Effector CD8-positive, alpha-beta T cell (primary cell): ENCODE measurements around the gene SBF2.

Experiments
- DNase-seq: peaks from one replicate; lab custom pipeline; 2025; lab: John Stamatoyannopoulos, UW

SBF2 gene

DNA sequence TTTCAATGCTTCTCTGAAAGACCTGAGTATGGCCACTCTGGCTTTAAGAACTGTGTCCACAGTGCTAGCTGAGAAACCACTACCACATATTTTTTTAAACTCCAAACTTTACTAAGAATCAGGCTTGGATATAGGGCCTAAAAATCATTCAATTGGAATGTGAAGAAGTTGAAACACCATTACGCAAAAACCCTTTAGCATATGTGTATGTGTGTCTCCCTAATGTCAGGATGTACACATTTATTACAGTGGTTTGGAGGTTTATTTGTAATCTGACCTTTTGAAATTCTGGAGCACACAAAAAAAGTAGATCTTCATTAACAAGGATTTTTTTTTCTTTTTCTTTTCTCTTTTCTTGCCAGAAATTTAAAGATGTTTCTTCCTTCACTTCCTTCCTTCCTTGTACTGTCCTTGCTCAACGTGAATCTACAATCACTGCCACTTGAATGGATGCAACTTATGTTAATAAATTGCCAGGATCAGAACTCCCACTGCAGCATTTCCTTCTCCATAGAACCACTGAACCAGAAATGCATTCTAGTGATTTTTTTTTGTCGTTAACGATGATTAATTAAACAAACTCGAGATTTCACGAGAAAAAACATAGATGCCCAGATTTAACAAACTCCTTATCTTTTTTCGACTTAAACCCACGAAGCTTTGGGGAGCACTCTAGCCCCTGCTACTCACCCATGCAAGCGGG is 7.8 kb upstream of the SBF2 start:
- DNase-seq = no peak

DNA sequence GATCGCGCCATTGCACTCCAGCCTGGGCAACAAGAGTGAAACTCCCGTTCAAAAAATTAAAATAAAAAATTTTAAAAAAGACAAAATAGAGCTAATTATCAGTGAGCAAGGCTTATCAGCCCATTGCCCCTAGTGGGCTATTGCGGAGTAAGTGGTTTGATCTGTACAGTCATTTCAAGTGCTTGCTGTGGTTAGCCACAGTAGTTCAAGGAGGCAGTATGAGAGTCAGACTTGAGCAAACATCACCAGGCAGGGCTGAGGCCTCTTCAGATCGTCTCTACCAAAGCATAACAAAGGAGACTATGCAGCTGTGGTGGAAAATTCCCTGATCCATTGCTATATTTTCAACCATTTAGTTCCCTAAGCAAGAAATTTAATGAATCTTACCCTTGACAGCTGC is 4.3 kb upstream of the SBF2 start:
- no peak for DNase-seq

DNA sequence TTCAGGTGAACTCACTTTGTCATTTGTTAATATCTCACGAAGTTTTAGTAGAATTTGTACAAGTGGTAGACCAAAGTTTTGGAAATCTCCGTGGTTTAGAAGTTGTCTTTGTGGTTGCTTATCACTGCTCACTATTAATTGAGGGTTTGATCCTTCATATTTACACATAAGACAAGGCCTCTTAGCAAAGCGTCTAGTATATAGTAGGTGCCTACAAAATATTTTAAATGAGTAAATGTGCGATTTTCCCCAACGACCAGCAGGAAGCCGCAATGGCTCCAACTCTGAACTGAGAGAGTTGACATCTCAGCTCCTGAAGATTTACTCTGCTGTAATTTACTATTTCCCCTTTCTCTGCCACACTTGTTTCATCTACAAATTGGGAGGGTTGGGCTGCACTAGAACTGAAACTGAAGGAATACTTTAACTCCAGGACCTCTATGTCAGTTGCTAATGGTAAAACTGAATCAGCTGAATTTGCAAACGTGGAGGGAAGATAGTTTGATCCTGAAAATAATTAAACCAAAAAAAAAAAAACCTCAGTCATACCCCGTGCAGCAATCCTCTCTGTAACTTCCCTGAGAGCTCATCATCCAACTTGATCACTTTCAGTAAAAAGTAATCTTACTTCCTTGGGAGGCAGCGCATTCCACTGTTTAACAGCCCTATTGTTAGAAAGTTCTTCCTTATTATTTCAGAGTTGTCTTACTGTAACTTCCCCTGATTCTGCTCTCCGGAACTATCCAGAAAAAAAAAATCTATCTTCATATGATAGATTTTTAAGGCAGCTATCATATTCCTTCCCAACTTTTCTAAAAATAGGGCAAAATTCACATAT is 1.3 kb upstream of the SBF2 start:
- DNase-seq = no peak

DNA sequence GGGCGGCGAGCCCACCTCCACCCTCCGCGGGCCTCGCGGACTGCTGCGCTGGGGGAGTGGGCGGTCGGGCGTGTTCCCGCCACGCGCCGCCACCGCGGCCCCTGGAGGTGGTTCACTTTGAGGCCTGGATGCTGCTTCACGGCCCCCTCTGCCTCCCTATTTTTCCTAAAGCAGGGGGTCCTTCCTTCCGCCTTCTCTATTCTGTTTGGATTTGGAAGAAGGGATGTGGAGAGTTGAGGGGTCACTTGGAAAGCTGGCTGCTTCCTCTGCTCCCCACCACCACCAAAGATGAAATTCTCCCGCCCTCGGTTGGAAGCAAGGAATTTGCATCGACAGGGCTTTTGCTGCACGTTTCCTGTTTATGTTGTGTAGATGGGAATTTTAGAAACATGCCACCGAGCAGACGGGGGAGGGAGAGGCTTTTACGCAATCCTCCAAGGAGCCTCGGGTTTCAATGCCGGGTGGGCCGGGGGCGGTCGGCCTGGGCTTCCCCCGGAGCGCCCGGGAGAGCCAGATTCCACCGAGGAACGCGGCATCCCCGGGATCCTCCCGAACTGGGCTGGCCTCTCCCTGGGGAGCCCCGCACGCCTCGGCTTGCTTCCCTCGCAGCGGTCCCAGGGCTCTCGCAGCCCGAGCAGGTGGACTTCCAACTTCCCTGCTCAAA is 403 bp upstream of the SBF2 start:
- no peak for DNase-seq

DNA sequence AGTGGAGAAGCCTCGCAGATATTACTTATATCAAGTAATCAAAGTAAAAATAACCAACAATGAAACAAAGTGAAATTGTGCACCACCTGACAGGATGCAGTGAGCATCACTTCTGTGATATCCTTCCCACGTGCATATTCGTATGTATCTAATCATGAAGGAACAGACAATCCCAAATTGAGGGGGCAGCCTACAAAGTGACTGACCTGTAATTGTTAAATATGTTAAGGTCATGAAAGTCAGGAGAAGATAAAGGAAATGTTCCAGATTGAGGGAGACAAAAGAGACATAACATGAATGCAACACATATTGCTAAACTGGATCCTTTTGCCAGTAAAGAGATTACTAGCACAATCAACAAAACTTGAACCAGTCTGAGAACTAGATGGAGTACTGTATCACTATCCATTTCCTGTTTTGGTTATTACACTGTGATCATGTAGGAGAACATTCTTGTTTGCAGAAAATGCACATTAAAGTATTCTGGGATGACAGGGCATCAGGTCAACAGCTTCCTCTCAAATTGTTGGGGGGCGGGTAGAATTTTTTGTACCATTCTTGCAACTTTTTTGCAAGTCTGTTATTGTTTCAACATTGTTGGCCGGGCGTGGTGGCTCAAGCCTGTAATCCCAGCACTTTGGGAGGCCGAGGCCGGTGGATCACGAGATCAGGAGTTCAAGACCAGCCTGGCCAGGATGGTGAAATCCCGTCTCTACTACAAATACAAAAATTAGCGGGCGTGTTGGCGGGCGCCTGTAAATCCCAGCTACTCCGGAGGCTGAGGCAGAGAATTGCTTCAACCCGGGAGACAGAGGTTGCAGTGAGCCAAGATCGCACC is 2.0 kb downstream of the SBF2 start:
- no peak for DNase-seq

DNA sequence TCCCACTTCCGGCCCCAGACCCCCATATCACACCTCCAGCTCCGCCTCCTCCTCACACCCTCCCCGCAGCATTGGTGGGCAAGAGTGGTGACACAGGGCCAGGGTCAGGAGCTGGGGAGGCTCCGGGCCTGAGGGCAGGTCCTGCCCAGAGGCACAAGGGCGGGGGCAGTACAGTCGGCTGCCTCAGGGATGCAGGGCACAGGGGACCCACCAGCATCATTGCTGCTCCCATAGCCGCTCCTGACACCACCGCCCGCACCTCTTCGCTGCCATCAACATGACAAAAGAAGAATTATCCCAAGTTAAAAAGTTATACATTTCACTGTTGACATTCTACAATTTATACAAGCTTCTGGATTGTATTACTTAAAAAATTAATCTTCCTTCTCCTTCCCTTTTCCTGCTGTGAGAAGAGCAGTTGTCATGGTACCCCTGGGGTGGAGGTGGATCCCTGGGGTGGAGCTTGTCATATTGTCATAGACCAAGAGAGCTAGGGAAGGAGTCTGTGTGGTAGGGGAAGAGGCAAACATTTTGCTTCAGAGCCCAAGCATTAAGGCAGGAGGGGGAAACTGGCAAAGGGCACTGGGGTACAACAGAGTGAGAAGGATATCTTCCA is 4.1 kb downstream of the SBF2 start:
- DNase-seq = no peak

DNA sequence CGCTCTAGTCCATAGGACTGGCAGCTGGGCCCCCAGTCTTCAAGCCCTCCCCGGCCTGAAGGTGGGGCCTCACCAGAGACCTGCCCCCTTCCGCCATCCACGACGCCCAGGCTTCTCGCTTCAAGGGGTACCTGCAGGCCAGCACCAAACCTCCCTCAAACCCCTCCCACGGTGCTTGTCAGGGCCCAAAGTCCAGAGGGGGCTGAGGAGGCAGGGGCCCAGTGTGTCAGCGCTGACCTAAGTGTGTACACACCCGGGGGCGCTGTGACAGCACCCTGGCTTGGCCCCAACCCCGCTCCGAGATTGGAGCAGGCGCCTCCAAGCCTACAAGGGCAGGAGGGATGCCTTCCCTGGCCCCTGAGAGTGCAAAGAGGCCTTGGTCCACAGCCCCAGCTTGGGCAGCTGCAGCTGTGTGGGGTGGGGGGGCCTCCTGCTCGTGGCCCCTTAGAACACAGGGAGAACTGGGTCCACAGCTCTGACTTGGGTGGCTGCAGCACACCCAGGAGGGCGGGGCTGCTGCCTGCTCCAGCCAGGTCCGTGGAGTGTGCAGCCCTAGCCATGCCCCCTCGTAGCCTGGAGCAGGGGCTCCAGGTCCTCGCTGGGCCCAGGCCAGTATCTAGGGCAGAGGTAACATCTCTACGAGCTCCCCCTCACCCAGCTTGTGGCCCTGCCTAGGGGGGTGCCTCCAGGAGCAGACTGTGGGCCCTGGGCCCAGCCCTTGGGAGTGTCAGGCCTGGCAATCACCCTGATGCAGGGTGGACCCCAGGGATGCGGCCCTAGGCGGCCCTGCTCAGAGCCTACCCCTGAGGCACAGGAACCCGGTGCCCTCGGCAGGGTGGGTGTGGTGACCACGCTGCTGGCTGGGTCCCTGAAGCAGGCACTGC is 4.9 kb downstream of the SBF2 start:
- no peak for DNase-seq

DNA sequence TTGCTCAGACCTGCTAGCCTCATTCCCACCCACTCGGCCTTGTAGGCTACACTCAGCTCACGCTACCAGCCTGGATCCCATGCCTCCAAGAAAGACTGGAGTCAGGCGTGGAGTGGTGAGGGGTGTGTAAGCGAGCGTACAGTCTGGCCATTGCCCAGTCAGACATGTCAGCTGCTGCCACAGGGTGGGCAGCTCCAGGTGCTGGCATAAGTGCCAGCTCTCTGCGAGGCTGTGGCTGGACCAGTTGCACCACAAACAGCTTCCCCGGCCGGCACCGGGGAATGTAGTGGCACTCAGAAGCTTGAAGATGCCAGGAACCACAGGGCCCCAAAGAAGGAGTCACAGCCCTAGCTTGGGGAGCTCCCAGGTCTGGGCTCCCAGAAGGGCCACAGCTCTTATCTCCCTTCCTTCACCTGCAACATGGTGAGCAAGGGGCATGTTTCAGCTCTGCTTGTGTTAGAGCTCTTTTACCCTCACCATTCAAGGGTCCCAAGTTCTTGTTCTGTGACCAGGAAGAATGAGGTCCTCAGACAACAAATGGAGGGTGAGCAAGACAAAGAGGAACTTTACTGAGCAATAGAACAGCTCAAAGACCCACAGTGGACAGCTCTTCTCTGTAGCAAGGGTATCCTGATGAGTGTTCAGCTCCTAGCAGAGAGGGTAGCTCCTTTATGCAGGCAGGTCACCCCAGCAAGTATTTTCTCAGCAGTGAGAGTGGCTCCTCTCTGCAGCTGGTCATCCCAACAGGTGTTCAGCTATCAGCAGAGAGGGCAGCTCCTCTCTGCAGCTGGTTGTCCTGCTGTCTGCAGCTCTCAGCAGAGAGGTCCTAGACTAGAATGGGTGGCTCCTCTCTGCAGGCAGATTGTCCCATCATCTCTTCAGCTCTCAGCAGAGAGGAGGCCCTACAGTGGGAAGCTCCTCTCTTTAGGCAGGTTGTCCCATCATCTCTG is 6.0 kb downstream of the SBF2 start:
- DNase-seq = no peak

DNA sequence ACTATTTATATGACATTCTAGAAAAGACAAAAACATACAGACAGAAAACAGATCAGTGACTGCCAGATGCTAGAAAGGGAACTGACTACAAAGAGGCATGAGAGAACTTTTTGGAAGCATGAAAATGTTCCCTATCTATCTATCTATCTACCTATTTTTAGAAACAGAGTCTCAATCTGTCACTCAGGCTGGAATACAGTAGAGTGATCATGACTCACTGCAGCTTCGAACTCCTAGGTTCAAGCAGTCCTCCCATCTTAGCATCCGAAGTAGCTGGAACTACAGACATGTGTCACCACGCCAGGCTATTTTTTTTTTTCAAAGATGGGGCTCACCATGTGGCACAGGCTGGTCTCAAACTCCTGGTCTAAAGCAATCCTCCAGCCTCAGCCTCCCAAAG is 6.9 kb downstream of the SBF2 start:
- DNase-seq = no peak

DNA sequence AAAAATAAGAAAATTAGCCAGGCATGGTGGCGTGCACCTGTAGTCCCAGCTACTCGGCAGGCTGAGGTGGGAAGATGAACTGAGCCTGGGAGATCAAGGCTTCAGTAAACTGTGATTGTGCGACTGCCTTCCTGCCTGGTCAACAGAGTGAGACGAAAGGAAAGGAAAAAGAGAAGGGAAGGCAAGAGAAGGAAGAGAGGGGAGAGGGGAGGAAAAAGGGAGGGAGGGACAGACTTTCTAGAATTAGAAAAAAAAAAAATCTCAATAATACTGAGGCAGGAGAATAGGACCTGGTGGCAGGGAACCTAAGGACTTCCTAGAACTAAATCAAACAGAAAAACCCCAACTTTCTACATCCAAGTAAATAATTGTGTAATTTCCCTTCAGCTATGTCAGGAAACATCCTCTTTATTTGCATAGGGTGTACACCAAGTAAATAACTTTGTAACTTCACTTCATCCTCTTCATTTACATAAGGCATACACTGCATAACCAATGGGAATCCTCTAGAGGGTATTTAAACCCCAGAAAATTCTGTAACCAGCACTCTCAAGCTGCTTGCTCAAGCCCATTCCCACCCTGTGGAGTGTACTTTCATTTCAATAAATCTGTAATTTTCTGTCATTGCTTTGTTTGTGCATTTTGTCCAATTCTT is 8.7 kb downstream of the SBF2 start:
- DNase-seq = no peak

DNA sequence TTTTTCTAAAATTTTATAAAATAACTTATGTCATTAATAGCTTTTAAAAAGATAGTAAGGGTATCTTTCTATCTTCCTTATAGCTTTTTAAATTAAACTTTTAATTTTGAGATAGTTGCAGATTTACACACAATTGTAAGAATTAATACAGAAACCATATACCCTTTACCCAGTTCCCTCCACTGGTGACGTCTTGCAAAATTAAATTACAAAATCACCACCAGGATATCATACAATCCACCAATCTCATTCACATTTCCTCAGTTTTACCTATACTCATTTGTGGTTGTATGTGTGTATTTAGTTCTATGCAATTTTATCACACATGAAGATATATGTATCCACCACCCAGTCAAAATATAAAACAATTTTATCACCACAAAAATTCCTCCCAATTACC is 10.0 kb downstream of the SBF2 start:
- no peak for DNase-seq

DNA sequence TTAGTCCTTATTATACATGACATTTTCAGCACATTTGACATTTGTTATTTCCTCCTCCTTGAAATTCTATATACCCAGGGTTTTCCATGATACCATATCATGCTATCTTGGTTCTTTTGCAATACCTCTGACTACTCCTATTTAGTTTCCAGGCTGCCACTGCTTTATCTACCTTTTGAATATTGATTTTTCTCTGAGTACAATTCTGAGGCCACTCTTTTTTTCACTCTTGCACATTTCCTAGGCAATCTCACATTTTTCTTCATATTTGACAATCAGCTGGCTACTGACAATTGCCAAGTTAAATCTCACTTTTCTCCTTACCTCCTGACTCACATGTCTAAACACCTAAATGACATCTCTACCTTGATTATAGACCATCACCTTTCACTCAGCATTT is 11.9 kb downstream of the SBF2 start:
- DNase-seq = no peak

DNA sequence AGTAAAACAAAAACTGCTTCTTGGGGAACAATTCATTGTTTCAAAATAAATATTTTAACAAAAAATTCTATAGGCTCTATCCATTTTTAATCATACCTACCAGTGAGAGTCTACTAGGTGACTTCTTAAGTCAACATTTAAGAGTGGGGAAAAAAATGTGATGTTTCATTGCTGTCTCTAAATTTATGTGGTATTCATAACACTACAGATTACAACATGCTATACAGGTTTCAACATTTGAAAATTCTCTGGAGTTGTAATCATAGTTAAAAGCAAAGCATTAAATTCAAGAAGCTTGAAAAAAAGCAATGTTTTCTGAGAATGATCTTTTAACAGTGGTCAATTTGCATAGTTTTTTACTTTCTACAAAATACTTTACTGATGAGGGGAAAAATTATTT is 18.3 kb downstream of the SBF2 start:
- DNase-seq = no peak

DNA sequence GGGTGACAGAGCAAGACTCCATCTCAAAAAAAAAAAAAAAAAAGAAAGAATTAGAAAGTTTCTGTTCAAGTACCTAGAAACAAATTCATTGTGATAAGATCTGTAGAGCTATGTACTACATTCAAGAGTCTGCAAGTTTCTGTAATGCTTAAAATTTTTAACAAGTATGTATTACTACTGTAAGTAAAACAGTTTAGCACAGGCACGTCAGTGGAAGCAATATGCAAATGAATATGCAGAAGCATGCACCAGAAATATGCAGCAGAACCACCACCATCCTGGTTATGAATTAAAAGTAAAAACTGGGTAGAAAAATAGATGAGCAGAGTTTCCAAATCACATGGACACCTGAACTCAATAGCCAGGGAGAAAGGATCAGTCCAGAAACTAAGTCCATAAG is 19.3 kb downstream of the SBF2 start:
- DNase-seq = no peak

DNA sequence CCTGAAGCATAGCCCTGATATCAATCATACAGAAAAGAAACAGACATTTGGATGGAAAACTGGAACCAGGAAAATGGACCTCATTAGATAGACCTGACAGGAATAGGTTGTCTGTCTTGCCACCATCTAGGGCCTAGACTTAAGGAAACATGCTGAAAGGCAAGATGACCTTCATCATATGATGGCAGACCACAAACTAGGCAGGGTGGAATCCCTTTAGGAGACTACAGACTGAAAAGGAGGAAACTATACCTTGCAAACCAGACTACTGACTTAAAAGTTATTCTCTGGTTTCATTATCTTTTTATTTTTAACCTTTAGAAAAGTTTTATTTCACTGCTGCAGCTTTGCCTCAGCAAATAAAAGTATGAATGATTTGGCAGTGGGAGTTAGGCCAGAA is 20.3 kb downstream of the SBF2 start:
- no peak for DNase-seq

DNA sequence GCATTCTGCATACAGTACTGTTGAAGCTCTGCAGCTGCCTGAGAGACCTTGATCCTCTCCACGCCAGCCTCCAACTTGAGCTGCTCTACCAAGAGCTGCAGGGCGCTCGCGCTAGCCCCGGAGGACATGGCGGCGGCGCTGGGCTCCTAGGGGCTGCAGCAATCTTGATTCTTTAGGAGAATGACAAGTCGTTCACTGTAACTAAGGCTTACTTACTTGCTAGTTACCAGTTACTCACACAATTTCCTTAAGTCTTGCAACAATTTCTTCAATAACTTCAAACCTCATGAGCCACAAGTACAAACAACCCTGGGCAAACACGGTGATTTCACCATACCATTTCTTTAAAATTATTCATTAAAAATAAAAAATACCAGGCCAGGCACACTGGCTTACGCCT is 21.9 kb downstream of the SBF2 start:
- DNase-seq = no peak

DNA sequence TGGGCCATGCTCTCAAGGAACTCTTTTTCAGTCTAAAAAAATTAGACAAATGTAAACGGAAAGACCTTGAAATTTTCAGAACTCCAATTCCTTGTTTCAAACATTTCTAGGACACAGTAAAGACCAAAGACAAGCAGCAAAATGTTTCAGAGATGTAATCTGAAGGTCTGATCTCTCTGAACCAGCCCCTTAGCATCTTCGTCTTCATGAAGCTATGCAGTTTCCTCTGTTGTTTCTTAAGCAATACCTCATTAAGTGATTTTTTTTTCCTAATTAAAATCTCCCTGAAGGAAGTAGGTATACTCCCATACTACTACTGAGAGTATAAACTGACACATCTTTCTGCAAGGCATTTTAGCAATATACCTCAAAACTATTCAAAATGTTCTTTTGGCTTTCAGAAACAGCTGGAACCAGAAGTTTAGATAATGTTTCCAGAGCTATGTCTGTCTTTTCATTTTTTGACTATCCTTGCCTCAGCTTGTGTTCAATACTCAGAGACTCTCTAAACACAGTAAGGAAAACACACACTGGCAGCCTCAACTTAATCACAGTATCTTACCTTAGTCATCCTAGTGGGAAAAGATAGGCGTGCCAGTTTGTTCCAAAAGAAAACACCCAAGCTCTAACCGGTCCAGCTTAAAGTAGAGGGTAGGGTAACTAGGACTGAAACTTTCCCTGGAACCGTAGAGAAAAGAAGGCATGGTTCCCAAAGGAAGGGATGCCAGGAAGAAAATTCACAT is 25.1 kb downstream of the SBF2 start:
- no peak for DNase-seq

DNA sequence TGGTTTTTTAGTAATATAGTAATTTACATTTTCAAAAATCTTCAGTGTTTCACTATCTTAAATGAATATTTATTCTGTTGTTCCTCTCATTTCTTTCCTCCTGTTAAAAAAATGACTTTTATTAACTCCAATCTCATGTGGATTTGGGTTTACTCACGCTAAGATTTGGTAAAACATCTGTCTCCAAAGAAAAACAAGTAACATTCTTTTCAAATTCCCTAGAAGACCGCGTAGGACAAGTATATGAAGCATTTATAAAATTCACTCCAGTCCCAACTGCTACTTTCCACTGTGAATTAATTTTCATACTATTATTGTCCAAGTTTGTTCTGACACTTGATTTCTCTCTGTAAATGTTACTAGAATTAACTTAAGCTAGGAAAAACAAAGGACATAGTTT is 26.2 kb downstream of the SBF2 start:
- DNase-seq = no peak
